UCSD-AML1 (cell line): ENCODE measurements around the gene MKS1.

ENCODE experiments used
- DNase-seq: peaks from one replicate; lab custom pipeline; 2025; ENCODE audit not compliant: unreplicated experiment; lab: John Stamatoyannopoulos, UW

Gene MKS1

DNA sequence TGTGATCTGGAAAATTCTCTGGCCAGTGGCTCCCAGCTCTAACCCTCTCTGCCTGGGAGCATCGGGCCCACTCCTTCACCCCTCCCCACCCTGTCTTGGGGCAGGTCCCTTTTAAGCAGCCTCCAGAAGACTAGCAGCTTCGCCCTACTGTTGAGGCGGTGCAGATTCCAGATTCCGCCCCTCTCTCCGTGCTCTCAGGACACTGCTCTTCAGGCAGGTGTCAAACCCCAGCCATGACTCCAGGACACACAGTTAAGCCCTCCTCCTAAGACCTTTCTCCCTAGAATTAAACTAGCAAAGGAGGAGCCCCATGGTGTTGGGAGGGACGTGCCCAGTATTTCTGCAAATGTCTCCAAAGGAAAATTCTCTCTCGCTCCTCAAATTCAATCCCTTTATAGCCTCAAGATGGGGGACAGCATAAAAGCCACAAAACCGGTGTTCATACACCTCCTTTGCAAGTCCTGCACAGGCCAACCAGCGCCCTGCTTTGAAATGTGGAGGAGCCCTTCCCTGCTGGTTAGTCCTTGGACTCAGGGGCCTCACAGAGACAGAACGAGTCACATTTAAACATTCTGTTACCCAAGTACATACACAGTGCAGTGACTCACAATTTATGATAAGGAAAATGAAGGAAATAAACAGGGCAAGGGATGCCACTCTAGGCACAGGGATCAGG is 26.5 kb upstream of the MKS1 start:
- no peak for DNase-seq

DNA sequence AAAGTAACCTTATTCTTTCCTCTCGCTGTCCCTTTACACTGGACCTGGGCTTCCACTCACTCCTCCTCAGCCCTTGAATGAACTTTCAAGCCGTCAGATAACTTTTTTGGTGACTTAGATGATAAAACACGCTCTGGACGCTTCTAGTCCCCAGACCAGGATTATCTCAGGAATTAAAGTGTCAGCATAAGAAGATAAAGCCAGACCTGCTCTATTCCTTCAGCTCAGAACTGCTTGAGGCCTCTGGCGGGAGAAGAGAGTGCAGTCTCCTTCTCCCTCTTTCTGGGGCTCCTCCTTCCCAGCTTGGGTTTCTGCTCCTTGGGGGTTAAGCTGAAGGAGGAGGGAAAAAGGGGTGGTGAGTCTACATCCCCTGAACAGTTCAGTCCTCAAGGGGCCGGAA is 25.9 kb upstream of the MKS1 start:
- DNase-seq: no peak

DNA sequence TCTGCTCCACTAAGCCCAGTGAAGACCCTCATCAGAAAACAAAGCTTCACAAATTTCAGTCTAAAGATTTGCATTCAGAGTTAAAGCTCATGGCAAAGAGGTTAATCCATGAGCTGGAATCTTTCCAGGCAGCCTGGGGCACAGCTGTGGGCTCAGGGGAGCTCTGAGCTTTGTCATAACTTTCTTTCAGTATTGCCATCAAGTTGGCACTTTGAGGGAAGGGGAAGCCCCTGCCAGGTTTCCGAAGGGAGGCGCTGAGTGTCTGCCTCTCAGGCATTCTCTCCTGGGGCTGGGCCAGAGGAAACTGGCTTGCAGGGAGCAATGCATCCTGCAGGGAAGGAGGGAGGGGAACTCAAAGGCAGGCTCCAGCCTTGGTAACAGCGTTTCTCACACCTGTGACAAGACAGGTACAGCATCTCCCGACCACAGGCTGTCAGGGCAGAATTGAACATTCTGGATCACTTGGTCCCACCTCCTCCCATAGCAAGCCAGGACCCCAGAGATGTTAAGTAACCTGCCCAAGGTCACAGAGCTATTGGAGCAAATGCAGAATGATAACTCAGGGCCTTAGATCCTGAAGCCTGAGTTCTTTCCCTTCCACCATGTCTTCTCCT is 23.2 kb upstream of the MKS1 start:
- DNase-seq: no peak

DNA sequence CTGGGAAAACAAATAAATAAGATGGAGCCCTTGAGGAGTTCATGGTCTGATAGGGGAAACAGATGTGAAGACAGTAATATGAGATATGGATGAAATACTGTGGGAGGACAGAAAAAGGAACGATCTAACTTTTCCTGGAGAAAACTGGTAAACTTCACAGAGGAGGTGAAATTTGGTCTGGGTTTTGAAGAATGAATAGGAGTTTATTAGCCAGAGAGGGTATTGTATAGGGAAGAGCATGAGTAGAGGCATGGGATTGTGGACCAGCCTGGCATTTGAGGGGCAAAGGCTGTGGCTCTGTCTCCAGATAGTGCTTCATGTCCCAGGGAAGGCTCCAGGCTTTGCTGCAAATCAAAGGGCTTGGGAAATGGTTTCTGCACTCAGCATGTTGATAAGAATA is 20.9 kb upstream of the MKS1 start:
- no peak for DNase-seq

DNA sequence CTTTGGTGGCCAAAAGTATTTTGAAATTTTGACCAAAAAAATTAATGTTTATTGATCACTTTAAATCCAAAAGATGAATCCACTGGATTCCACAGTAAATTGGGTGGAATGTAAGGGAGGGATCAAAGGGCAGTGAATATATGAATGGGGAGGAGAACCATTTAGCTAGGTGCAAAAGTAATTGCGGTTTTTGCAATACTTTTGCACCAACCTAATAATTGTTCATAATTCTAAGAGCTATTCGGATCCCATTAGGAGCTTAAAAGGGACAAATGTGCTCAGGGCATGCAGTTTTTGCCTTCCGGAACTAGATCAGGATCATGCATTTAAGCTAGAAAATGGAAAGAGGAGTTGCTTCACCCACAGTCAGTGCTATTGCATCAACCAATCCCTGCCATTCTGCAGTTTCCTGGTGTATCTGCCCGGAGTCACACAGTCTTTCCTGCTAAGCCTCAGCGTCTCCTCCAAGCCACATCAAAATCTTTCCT is 19.1 kb upstream of the MKS1 start, which contains the start of gene LPO:
LPO (plus strand) TSS at position 438 of the 488 bp plus-strand sequence. CDS start 4,396 bp downstream, outside the sequence.
- DNase-seq: no peak

DNA sequence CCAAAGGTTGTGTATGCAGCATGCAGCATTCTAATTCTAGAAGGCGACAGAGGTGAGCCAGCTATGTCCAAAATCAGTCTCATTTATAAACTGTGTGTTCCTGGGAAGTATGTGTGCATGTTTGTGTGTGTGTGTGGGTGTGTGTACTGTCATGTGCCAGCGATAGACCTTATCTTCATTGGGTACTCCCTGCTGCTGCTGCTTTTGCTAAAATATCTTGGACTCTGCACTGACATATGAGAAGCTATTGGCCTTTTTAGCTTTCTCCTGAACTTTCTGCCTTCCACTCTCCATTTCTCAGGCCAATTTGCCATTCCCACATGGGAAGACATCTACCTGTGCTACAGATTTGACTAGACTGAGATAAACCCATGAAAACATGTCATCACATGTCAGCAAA is 17.3 kb upstream of the MKS1 start:
- DNase-seq: no peak

DNA sequence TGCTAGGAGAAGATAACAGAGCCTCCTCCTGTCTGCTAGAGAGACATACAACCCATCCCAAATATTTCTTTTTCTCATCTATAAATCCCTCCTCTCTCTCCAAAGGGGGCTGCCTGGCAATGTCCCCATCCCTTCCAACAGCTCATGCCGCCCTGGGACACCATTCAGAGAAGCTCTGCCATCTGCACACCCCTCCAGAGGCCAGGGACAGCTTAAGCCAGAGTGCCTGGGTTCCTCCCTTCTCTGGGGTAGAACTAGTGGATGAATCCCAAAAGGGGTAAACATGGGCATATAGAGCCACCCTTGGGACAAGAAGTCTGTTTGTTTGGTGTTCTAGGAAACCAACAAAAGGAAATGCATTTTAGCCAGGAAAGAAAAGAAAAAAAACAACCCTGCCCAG is 16.8 kb upstream of the MKS1 start:
- DNase-seq: no peak

DNA sequence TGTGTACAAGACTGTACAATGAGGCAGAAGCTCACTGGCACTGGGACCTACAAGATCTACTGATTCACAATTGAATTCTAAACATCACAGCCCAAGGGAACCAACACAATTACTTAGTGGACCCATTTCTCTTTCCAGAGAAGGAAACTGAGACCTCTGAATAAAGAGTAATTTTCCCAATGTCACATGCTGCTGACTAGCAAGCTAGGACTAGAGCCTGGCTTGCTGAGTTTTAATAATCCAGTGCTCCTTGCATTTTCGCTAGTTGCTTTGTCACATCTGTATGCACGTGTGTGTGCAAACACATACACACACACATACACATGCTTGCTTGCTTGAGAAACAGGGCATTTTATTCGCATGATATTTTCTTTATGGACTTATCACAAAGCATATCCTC is 15.5 kb upstream of the MKS1 start:
- DNase-seq: no peak

DNA sequence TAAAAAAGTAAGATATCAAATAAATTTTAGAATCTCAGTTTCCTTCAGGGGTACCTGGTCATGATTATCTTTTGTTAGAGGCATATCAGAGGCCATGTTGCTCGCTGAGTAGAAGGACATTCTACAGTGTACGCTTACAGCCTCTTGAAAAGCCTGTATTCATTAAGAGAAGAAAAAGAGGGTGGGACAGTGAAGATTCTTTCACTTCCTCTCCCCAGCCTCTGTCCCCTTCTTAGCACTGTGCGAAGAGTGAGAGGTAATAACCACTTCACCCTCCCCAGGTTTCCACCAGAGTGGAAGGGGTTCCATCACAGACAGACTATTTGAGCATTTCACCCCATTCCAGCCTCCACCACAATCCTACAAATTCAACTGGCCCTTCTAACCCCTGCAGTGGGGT is 14.5 kb upstream of the MKS1 start:
- no peak for DNase-seq

DNA sequence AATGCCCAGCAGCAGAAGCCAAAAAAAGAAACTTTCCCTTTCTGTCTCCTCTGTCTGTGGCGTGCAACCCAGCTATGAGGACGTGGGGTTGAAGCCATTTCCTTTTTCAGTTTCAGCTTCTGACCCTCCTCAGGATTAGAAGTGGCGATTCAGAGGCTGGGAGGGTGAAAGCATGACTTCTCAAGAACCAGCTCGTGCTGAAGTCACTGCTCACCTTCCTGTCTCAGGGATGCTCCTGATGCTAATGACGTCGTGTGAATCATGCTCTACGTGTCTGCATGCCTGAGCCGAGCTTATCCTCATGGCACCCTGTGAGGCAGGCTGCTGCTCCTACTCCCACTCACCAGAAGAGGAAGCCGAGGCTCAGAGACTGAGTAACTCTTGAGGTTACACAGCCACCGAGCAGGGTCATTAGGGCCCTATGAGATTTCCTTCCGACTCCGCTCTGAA is 13.7 kb upstream of the MKS1 start:
- DNase-seq: peak; percentile 75

DNA sequence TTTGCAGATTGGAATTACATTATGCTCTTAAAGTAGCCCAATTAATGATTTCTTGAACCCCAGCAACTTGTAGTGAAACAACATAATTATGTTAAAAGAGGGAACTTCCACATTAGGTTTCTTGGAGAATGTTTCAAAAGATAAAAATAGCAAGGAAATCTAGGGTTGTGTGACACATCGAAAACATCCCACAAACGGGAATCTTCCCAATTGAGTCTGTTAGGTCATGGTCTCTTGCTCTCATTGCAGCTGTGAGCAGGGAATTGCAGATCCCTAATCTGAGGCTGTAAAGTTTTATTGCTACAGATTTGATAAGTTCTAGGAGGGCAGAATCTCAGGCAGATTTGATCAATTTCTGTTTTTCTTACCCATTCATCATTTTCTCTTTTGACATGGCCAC is 12.6 kb upstream of the MKS1 start:
- DNase-seq: no peak

DNA sequence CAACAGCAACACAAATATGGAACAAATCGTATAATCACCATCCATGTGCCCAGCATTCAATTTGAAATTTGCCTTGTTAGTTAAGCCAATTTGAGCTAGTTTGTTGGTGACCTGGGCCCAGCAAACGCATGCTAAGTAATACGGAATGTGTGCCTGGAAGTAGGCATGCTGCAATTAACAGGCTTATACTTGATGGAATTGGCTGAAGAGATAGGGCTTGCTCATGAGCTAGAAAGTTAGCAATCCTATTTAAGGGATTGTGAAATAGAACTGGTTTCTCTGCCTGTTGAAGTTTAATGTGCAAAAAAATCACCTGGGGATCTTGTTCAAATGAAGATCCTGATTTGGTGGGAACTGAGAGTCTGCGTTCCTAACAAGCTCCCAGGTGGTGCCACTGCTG is 10.8 kb upstream of the MKS1 start:
- no peak for DNase-seq

DNA sequence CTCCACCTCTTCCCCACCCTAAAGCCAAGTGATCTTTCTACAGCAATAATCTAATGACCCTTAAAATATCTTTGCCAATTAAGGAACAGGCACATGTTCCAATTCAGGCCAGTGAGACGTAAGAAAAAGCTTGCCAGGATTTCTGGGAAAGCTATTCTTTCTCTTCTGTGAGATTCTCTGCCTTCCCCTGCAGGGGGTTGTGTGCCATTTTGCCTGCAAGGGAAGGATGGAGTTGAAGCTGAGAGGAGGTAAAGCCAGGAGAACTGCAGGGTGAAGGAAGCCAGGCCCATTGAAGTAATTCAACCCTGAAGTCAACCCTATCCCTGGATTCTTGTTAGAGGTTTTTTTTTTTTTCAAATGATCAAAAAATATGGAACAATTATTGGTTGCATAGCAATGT is 10.3 kb upstream of the MKS1 start:
- no peak for DNase-seq

DNA sequence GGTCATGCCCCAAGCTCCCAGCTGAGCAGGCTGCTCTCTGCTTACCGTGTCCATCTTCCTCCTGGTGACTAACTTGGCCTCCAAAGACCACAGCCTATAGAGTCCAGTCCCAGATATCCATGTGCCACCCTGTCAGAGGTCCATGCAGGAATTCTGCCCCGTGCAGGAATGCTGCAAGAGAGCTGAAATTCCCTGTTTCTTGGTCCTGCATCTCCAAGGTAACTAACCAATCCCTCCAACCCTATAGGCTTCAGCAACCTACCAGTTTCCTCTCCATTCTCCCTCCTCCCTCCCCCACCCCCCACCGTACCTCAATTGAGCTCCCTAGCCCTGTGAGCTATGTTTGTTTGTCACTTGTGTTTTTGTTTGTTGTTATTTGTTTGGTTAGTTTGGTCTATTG is 9.6 kb upstream of the MKS1 start:
- no peak for DNase-seq

DNA sequence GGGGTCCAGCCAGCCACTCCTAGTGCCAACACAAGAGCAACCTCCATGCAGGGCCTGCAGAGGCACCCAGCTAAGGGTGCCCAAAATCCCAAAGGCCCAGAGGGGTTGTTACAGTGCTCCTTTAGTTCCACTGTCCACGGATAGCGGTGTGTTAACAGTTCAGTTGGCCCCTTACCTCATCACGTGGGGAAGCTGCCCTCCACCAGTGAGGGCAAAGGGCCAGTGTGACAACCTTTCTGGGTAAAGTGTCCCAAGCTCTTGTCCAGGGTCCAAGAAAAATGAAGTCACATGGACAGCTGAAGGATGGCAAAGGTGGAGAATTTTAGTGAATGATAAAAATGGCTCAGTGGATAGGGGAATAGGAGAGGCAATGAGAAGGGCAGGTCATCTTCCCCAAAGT is 8.7 kb upstream of the MKS1 start:
- no peak for DNase-seq

DNA sequence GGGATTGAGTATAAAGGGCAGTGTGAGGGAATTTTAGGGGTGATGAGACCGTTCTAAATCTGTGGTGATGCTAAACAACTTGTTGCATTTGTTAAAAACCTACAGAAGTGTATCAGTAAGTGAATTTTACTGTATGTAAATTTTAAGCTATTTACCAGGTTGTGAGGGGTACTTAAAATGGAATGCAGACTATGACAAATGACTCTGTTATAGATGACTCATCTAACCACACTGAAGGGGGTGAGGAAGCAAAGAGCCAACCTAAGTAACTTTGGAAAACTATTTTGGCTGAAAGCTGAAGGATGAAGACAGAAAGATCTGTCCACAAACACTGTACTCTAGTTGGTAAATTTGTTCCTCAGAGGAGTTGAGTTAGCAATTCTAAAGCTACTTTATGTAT is 5.3 kb upstream of the MKS1 start:
- no peak for DNase-seq

DNA sequence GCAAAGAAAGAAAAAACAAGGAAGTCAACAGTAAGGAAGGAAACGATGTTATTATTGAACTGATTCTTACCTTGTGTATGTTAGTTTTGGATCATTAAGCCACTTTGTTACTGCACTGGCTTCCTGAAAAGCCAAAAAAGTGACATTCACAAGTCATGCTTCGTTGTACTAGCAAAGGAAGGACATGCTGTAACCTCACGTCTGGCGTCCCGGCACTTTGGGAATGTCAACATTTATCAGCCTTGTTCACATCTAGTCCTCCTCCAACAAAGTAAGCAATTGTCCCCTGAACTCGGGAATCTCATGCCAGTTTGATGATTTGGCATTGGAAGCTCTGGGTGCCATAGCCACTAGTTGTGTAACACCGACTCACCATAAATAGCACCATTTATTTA is 731 bp upstream of the MKS1 start:
- no peak for DNase-seq

DNA sequence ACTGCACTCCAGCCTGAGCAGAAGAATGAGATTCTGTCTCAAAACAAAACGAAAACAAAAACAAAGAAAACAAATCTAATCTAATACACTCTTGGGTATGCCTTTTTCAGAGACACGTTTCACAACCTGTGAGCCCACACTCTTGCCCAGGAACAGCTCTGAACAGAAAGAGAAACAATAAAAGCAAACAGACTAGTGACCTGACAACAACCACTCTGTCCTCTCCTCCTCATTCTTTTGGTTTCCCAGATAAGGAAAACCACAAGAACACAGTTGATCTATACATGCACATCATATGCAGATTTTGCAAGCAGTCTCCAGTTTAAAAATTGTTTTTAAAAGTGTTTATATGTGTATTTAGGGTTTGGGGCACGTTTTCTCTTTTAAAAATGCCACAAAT is 1.3 kb downstream of the MKS1 start:
- DNase-seq: no peak

DNA sequence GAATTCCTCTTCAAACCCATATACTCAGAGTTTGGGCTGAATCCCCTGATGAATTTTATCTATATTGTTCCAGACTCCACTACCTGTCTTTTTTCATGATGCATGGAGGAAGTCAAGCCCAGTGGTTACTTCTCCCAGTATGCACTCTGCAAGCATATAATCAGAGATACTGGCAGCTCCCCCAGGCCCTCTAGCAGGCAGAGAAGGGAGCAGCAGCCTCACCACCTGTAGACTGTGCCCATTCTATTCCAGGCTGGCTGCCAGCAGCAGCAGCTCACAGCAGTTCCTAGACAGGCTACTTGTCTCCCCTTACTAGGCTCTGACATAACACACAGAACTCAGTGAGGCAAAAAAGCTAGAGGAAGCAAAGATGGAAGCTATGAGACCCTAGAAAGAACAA is 3.4 kb downstream of the MKS1 start:
- DNase-seq: no peak

DNA sequence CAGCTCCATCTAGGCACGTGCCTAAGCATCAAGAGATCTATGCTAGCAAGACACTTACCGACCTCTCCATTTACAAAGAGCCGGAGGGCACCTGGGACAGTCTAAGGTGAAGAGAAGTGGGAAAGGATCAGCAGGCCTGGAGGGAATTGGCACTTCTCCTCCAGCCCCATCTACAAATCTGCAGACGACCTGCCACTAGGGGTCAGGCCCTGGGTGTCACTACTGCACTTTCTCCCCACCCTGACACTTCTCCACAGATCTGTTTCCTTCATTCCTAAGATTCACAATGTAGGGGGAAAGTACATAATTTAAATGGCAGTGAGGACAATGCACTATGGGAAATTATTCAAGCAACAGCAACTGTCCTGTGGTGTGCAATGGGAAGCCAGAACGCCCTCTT is 8.1 kb downstream of the MKS1 start:
- DNase-seq: no peak

DNA sequence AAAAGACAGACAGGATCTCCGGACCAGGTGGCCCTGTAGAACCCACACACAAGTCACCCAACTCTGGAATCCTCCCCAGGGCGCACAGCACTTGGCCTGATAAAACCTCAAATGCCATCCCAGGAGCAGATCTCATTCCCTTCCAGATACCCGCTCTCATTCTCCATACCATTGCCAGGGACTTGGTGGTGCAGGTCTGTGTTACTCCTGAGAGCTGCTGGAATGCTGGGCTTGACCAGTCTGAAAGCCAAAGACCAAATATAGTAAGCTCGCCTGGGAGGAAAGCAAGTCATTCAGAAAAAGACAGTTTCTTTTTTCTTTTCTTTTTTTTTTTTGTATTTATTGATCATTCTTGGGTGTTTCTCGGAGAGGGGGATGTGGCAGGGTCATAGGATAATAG is 10.7 kb downstream of the MKS1 start:
- DNase-seq: no peak

DNA sequence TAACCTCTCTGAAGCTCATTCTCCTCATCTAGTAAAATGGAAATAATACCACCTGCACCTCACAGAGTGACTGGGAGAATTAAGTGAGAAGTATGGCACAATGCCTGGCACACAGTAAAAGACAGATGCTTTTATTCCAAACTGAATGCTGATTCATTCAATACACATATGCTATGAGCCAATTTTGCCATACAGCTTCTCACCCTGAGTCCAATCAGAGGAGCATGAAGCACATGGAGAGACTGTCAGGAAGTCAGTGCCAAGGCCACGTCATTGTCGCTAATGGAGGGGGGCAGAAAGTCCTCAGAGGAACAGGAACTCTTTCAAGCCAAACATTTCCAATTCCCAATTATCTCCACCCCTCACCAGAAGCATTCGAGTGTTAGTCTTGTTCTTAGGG is 11.6 kb downstream of the MKS1 start:
- no peak for DNase-seq

DNA sequence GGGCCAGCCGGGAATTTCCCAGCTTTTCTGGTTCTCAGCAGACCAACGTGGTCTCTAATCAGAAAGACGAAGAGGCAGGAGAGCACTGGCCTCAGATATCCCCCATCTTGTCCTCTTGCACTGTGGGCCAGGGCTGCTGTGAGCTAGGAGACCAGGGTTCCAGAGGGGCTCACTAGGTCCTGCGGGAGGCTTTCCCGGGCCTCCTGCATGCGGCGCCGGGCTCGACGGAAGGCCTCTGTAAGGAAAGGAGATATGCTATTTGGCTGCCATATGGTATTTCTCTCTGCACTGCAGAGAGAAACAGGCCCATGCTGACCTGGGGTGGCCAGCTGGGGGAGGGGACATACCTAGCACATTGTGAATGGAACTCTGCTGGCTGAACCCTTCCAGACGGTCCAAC is 13.1 kb downstream of the MKS1 start:
- DNase-seq: no peak
